H9 (cell line): ENCODE data around the gene PYROXD2. TPM values are rescaled to one million over a fixed set of nuclear protein-coding genes. Genes with fewer than 3 reads are reported as not detected.

Experiments
- DNase-seq: peaks from one replicate; pipeline ENCODE4 v3.0.0-alpha.2; 2017
- H2AFZ ChIP-seq: one replicate; pipeline ENCODE4 v1.6.1; 2013; ENCODE audit warnings: mild to moderate bottlenecking, low read length, control low read depth, moderate library complexity
- H2AK5ac ChIP-seq: 2 replicates; pipeline ENCODE4 v1.6.1; 2013; ENCODE audit warnings: low read length, control low read depth, mixed read lengths; ENCODE audit not compliant: insufficient read length
- H2BK120ac ChIP-seq: one replicate; pipeline ENCODE4 v1.6.1; 2013; ENCODE audit warnings: low read depth, mild to moderate bottlenecking, low read length, control low read depth, inconsistent platforms; ENCODE audit not compliant: poor library complexity, severe bottlenecking
- H2BK12ac ChIP-seq: 2 replicates; pipeline ENCODE4 v1.6.1; 2013; ENCODE audit warnings: low read length, control low read depth, mixed read lengths, low read depth; ENCODE audit not compliant: insufficient read length
- H2BK15ac ChIP-seq: 2 replicates; pipeline ENCODE4 v1.6.1; 2013; ENCODE audit warnings: low read depth, low read length, control low read depth
- H2BK20ac ChIP-seq: one replicate; pipeline ENCODE4 v1.6.1; 2013; ENCODE audit warnings: low read depth, mild to moderate bottlenecking, low read length, control low read depth, inconsistent platforms; ENCODE audit not compliant: poor library complexity, severe bottlenecking
- H2BK5ac ChIP-seq: 2 replicates; pipeline ENCODE4 v1.6.1; 2013; ENCODE audit warnings: low read length, control low read depth, mixed read lengths; ENCODE audit not compliant: insufficient read length
- H3K14ac ChIP-seq: 2 replicates; pipeline ENCODE4 v1.6.1; 2013; ENCODE audit warnings: low read length, control low read depth; ENCODE audit not compliant: insufficient read depth
- H3K18ac ChIP-seq: 2 replicates; pipeline ENCODE4 v1.6.1; 2013; ENCODE audit warnings: low read depth, mild to moderate bottlenecking, mixed read lengths, low read length, control low read depth; ENCODE audit not compliant: insufficient read length
- H3K23ac ChIP-seq: 2 replicates; pipeline ENCODE4 v1.6.1; 2013; ENCODE audit warnings: low read length, control low read depth, mixed read lengths, low read depth; ENCODE audit not compliant: insufficient read length
- H3K23me2 ChIP-seq: 2 replicates; pipeline ENCODE4 v1.6.1; 2013; ENCODE audit warnings: low read depth, mild to moderate bottlenecking, mixed read lengths, low read length, control low read depth; ENCODE audit not compliant: insufficient read length, poor library complexity, severe bottlenecking
- H3K27ac ChIP-seq: 2 replicates; pipeline ENCODE4 v1.5.1; 2013; ENCODE audit warnings: low read length, control low read depth, mixed read lengths, low read depth; ENCODE audit not compliant: insufficient read length
- H3K27me3 ChIP-seq: 2 replicates; pipeline ENCODE4 v1.6.1; 2013; ENCODE audit warnings: low read length, control low read depth, inconsistent platforms; ENCODE audit not compliant: insufficient read depth
- H3K4ac ChIP-seq: 2 replicates; pipeline ENCODE4 v1.6.1; 2013; ENCODE audit warnings: low read depth, mild to moderate bottlenecking, control low read depth, inconsistent platforms, low read length, moderate library complexity
- H3K4me1 ChIP-seq: 2 replicates; pipeline ENCODE4 v1.6.1; 2013; ENCODE audit warnings: low read length, control low read depth, inconsistent platforms; ENCODE audit not compliant: insufficient read depth
- H3K4me2 ChIP-seq: 2 replicates; pipeline ENCODE4 v1.6.1; 2013; ENCODE audit warnings: low read length, control low read depth, mixed read lengths; ENCODE audit not compliant: insufficient read length, insufficient read depth
- H3K56ac ChIP-seq: 2 replicates; pipeline ENCODE4 v1.6.1; 2013; ENCODE audit warnings: low read depth, mild to moderate bottlenecking, mixed read lengths, low read length, control low read depth; ENCODE audit not compliant: insufficient read length
- H3K79me1 ChIP-seq: 2 replicates; pipeline ENCODE4 v1.6.1; 2013; ENCODE audit warnings: low read depth, mild to moderate bottlenecking, moderate library complexity, low read length, control low read depth, inconsistent platforms; ENCODE audit not compliant: insufficient read depth, poor library complexity, severe bottlenecking
- H3K79me2 ChIP-seq: 2 replicates; pipeline ENCODE4 v1.6.1; 2013; ENCODE audit warnings: low read length, control low read depth, inconsistent platforms; ENCODE audit not compliant: insufficient read depth
- H3K9ac ChIP-seq: 2 replicates; pipeline ENCODE4 v1.6.1; 2013; ENCODE audit warnings: low read length, control low read depth, mixed read lengths; ENCODE audit not compliant: insufficient read length; ENCODE audit errors: extremely low read depth
- H3K9me3 ChIP-seq: one replicate; pipeline ENCODE4 v1.6.1; 2013; ENCODE audit warnings: low read depth, low read length, inconsistent platforms; ENCODE audit not compliant: control insufficient read depth
- H3T11ph ChIP-seq: one replicate; pipeline ENCODE4 v1.6.1; 2013; ENCODE audit warnings: mild to moderate bottlenecking, low read length, control low read depth, inconsistent platforms
- H4K20me1 ChIP-seq: one replicate; pipeline ENCODE4 v1.6.1; 2013; ENCODE audit not compliant: control insufficient read depth, insufficient read length, insufficient read depth
- H4K5ac ChIP-seq: 2 replicates; pipeline ENCODE4 v1.6.1; 2013; ENCODE audit warnings: low read depth, mild to moderate bottlenecking, mixed read lengths, low read length, control low read depth; ENCODE audit not compliant: insufficient read length
- H4K8ac ChIP-seq: replicated peaks from 2 replicates; pipeline ENCODE4 v1.6.1; 2013; ENCODE audit warnings: low read length, control low read depth, mixed read lengths, low read depth; ENCODE audit not compliant: insufficient read length
- H4K91ac ChIP-seq: 2 replicates; pipeline ENCODE4 v1.6.1; 2013; ENCODE audit warnings: low read depth, mild to moderate bottlenecking, moderate library complexity, mixed read lengths, low read length, control low read depth; ENCODE audit not compliant: insufficient read length
- H3K27ac Mint-ChIP-seq, 3 experiments: 2 replicates in 2 of 3; 3 replicates in 1 of 3; pipeline ENCODE4 v1.8.0; 2020 to 2021; ENCODE audit warnings: mixed read lengths in 3 of 3, mild to moderate bottlenecking in 1 of 3, moderate library complexity in 1 of 3
- H3K27me3 Mint-ChIP-seq: 2 replicates; pipeline ENCODE4 v1.8.0; 2021; ENCODE audit warnings: low read depth, mild to moderate bottlenecking, moderate library complexity, mixed read lengths
- H3K36me3 Mint-ChIP-seq, 3 experiments: 2 replicates in 2 of 3; 3 replicates in 1 of 3; pipeline ENCODE4 v1.8.0; 2020 to 2021; ENCODE audit warnings: low read depth in 3 of 3, mixed read lengths in 3 of 3; ENCODE audit not compliant: insufficient read depth in 1 of 3
- H3K4me1 Mint-ChIP-seq, 2 experiments: 2 replicates each; pipeline ENCODE4 v1.8.0; 2020; ENCODE audit warnings: mixed read lengths in 2 of 2
- H3K4me3 Mint-ChIP-seq, 2 experiments: 2 replicates in 1 of 2; 3 replicates in 1 of 2; pipeline ENCODE4 v1.8.0; 2020 to 2021; ENCODE audit warnings: mild to moderate bottlenecking in 2 of 2, mixed read lengths in 2 of 2, moderate library complexity in 1 of 2
- H3K9me3 Mint-ChIP-seq, 2 experiments: 2 replicates in 1 of 2; 3 replicates in 1 of 2; pipeline ENCODE4 v1.8.0; 2020; ENCODE audit warnings: mild to moderate bottlenecking in 2 of 2, mixed read lengths in 2 of 2, moderate library complexity in 1 of 2
- WGBS: extraction: QIAGEN DNeasy Blood & Tissue Kit; methylation state at CpG from one replicate; pipeline ENCODE4 v1.1.7; 2013; ENCODE audit warnings: missing lambda C conversion rate, low lambda C conversion rate, mixed read lengths; ENCODE audit not compliant: insufficient read length; ENCODE audit errors: extremely low coverage; 5-methylcytosine and 5-hydroxymethylcytosine counted together
- total RNA-seq: library from RNA; stranded (reverse); gene quantifications from 2 replicates; pipeline ENCODE4 v1.2.1, GENCODE V29; 2021
- TF ChIP-seq, protein P1 (sequence below): fragments of 200-600 bp; sonication (generic); conservative IDR thresholded peaks from 3 replicates; pipeline ENCODE4 v1.8.0; 2021; ENCODE audit warnings: antibody characterized with exemption, mild to moderate bottlenecking

Gene PYROXD2
- total RNA-seq, 1 experiment from 2014 or later: 5.3 TPM

DNA sequence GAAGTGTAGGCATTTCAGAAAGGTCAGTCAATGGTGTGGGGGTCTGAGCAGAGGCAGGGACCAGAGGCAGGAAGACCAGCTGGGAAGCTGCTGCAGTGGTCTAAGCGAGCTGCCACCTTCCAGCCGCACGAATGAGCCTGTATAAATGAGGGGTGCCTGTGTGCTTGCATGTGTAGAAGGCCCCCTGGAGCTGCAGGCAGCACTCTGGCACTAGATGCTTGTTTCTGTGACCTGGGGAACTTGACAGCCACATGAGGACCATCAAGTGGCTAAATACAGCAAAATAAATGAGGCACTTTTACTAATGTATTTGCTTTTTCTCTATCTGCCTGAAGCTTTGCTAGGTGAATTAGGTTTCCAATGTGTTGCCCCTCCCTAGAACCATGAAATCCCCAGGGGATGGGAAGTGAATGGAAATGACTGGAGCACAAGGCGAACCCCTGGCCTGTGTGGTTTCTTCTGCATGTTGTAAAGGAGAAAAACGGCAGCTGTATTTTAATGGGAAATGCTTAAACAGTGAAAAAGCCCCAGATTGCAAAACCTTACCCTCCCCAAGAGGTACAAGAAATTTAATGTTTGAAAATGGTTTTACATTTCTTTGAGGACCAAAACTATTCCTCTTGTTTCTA is 57.7 kb downstream of the PYROXD2 start:
- no peak overlapping the region for H2AFZ ChIP-seq
- no peaks in the 10 kb centered on the region for H3K27me3 ChIP-seq
- no peak overlapping the region for H2BK20ac ChIP-seq
- TF ChIP-seq, protein P1, sequence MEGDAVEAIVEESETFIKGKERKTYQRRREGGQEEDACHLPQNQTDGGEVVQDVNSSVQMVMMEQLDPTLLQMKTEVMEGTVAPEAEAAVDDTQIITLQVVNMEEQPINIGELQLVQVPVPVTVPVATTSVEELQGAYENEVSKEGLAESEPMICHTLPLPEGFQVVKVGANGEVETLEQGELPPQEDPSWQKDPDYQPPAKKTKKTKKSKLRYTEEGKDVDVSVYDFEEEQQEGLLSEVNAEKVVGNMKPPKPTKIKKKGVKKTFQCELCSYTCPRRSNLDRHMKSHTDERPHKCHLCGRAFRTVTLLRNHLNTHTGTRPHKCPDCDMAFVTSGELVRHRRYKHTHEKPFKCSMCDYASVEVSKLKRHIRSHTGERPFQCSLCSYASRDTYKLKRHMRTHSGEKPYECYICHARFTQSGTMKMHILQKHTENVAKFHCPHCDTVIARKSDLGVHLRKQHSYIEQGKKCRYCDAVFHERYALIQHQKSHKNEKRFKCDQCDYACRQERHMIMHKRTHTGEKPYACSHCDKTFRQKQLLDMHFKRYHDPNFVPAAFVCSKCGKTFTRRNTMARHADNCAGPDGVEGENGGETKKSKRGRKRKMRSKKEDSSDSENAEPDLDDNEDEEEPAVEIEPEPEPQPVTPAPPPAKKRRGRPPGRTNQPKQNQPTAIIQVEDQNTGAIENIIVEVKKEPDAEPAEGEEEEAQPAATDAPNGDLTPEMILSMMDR: no peak
- no CpG with 5 or more reads among the region's 5 CpGs for WGBS
- H3K79me2 ChIP-seq: no peaks in the 10 kb centered on the region
- no peak overlapping the region for H3K18ac ChIP-seq
- H2BK12ac ChIP-seq: no peak overlapping the region
- H3K9me3 ChIP-seq: no peaks in the 10 kb centered on the region
- H4K20me1 ChIP-seq: no peaks in the 10 kb centered on the region
- no peak overlapping the region for H3K4ac ChIP-seq
- H3K23ac ChIP-seq: no peak overlapping the region
- H2BK15ac ChIP-seq: no peak overlapping the region
- peaks cover 18 to 21% of the 10 kb centered on the region in 2 experiments for H3K4me1 Mint-ChIP-seq
- H3K79me1 ChIP-seq: no peaks in the 10 kb centered on the region
- no peak overlapping the region for H2BK5ac ChIP-seq
- no peak overlapping the region for H3K4me2 ChIP-seq
- no peak overlapping the region for H2BK120ac ChIP-seq
- peaks cover 18% of the 10 kb centered on the region for H3K27me3 Mint-ChIP-seq
- no peak overlapping the region for H4K5ac ChIP-seq
- H3K4me1 ChIP-seq: peaks cover 3% of the 10 kb centered on the region; the same call in 1 of the 2 replicates
- H2AK5ac ChIP-seq: no peak overlapping the region
- H3K14ac ChIP-seq: no peak overlapping the region
- no peak overlapping the region for H3K9ac ChIP-seq
- no peak for DNase-seq
- no peak overlapping the region for H3K56ac ChIP-seq
- H3K23me2 ChIP-seq: no peaks in the 10 kb centered on the region
- H3K36me3 Mint-ChIP-seq: no peaks in the 10 kb centered on the region; a peak in 1 of 7 replicates
- no peak overlapping the region for H3K27ac Mint-ChIP-seq
- H4K8ac ChIP-seq: no peak overlapping the region
- no peak overlapping the region for H3T11ph ChIP-seq
- H3K27ac ChIP-seq: no peak overlapping the region
- H3K4me3 Mint-ChIP-seq: no peak overlapping the region
- H3K9me3 Mint-ChIP-seq: no peaks in the 10 kb centered on the region
- H4K91ac ChIP-seq: no peak overlapping the region
